A204.1 (cell line): ENCODE measurements around the gene PLCL2.

Experiments used
- FAIRE-seq: peaks from 2 replicates; lab custom pipeline; 2012; peaks lifted over from hg19 to GRCh38; lab: Jason Lieb, UNC

Gene PLCL2

GRCh38 chr3:16884748-16885592 is at the start of gene PLCL2:
TSS of gene PLCL2 (plus strand) at chr3:16884955. CDS start at chr3:16885040, 85 bp downstream.
- no peak for FAIRE-seq

DNA sequence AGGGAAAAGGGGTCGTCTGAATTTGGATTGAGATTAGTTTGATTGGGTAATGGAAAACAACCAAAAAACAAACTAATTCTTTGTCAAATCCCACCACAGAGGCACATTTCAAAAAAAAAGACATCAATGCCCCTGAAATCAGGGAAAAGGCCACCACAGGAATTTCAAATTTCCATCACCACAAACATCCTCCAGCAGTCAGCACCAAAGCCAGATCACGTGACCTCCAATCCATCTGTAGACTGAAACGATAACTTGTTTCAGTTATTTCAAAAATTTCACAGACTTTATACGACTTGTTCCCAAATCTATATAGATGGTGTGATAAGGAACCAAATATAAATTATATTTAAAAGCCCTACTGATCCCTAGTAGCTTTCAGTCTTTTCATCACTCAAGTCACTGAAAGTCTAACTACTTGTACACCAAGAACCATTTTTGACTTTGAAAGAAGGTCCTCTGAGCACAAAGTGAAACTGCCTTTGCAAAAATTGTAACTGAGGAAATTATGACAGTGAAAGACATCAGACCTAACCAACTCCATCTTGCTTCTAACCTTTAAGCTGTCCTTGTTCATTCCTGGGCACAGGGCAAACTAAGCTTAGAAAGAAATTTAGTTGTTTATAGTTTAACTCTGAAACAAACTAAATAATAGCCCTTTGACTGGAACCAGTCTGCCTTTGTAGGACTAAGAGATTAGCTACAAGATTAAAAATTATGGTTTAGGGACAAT is 48.1 kb upstream of the PLCL2 start:
- no peak for FAIRE-seq

DNA sequence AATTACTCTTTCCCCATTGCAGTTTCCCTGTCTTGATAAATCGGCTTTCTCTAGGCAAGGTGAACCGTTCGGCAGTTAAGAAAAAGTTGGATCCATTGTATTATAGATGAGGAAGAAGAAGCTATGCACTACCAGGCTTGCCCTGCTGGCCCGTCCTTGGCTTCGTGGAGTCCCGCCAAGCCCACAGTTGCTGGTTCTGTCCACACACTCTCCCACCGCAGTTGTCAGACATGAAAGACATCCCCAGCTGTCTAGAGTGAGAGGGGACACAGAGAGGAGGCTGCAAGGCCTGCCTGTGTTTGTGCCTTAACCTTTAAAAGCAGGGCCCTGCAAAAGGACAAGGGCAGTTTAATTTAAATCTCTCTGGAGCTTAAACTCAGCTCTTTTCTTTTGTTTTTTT is 47.2 kb upstream of the PLCL2 start:
- FAIRE-seq = no peak

- no peak for FAIRE-seq
These were observed 46.2 kb upstream of the PLCL2 start for GRCh38 chr3:16838561-16838960.

GRCh38 chr3:16839271-16840100 is 45.3 kb upstream of the PLCL2 start:
- FAIRE-seq = no peak

GRCh38 chr3:16840101-16840424 is 44.7 kb upstream of the PLCL2 start:
- FAIRE-seq = no peak

DNA sequence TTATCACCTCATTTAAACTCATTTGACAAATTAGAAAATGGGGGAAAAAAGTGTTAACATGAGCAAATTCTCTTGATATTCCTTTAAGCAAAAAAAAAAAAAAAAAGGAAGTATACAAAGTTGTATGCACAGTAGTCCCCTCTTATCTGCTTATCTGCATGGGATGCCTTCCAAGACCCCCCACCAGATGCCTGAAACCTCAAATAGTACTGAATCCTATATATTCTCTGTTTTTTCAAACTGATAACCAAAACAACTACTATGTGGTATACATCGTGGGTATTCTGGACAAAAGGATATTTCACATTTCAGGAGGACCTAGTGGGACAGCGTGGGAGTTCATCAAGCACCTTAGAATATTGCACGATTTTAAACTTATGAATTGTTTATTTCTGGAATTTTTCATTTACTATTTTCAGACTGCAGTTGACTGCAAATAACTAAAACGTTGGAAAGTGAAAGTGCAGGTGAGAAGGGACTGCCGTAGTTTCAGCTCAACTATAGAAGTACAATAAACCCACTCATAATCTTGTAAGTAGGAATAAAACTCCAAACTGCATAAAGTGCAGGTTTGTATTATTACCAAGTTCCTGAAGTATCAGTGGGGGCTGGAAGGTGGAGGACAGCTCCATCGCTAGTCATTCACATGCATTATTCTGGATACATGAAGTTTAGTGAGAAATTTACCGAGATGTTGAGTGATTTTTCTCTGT is 43.6 kb upstream of the PLCL2 start:
- FAIRE-seq = no peak

GRCh38 chr3:16841904-16842271 is 42.9 kb upstream of the PLCL2 start:
- FAIRE-seq = no peak

DNA sequence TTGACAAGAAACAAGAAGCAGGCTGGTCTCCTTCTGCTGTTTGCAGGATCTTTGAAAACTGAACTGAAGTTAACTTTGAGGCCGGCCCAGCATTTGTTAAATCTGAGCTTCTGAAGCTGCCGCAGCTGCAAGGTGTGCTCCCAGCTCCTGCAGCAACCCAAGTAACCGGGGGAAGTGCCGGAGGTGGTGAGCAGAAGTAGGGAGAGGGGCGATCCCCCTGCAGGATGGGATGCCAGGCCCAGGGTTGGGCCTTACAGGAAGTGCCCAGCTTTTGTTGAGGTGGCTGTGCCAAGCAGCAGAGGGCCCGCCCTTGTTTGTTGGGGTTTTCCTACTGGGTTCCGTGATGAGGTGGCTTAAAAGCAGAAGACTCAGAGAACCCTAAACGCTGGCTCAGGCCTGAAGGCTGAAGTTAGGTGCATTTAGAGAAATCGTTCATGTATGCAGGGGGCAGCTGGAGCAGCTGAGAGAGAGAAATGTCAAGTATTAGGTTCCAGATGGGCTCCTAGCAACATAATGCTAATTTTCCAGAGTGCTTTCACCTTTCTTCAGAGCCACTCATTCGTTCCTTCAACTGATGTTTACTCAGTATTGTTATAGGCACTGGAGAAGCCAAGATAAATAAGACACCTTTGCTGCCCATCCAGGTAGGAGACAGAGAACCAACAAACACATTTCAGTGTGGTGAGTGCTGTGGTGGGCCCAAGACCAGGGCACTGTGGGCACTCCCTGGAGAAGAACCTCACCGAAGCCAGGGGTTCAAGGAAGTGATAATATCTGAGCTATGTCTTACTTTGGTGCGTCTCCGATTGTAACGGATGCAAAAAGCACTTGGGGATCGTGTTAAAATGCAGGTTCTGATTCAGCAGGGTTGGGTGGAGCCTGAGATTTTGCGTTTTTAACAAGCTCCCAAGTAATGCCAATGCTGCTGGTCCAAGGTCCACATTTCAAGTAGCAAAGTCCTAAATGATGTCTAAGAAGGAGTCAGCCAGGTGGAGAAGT is 42.2 kb upstream of the PLCL2 start:
- no peak for FAIRE-seq

DNA sequence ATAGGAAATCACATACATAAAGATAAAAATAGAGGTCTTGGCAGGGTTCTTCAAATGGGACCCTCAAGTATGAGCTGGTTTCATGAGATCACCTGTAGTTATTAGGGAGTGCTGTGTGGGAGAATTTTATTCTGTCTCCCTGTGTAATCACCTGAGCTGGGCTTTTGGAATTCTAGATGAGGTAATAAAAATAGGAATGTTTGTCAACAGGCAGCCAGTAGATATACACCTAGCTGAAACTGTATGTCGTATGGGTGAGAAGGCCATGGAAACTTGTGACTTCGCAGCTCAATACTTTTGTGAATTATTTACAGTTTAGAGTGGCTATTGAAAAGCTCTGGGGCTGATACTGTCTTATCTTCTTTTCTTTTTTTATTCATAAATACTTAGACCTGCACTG is 40.5 kb upstream of the PLCL2 start:
- no peak for FAIRE-seq

DNA sequence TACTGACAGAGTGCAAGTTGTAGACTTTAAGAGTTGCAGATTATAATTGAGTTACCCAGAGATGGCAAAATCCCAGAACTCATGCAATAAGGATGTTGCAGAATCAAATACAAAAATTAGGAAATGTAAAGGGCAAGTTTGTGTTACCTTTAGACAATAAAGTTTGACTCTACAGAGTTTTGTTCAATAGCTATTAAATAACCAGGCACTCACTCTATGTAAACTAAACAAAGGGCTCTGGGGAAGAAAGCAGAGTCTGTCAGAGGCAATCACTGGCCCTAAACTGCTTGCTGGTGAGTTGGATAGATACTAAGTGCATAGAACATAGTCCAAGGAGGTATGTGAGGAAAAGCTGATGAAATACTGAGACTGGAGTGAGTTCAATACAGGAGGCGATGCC is 40.0 kb upstream of the PLCL2 start:
- FAIRE-seq = no peak

DNA sequence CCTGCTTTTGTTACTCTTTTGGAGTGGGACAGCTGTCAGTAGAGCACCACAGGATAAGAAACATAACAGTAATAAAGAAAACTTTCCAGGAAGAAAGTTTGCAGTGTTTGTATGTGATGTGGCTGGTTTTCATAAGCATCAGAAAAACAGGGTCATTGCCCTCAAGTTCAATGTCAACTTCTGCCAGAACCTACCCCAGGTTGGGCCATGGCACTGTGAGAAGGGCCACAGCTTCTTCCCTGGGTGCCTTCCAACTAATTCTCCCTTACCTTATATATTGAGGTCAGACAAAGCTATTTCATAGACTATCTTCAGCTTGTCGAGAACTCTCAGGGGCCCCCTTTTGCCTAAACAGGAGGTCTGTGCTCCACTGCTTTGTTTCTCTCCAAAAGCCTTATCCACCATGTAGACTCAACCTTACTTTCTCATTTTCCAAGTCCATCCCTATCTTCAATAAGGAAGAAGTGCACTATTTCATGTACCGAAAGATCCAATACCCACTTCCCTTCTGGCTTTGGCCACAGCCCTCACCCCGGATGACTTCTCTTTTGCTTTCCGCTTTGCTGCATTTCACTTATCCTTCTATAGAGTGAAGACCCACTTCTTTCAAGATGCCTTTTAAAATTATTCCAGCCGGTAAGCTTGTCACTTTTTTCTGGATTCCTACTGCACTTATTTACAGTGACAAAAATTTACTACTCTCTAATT is 38.2 kb upstream of the PLCL2 start:
- no peak for FAIRE-seq

GRCh38 chr3:16848007-16848406 is 36.7 kb upstream of the PLCL2 start:
- FAIRE-seq = no peak

DNA sequence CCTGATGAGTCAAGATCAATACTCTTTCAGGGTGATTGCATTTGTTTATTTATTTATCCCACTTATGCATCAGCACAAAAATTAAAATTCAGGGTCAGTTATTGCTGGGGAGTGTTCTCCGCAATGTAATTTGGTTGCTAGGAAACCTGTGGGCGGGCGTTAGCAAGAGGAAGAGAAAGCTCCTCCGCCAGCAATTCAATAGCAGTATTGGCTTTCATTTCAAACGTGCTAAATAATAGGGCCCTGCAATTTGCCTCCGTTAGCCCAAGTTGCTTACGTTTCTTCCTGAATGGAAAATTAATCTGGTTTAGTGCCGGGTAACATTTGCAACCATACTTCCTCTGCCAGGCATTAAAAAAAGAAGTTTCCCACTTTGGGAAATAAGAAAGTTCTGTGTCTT is 35.5 kb upstream of the PLCL2 start:
- FAIRE-seq = no peak

- no peak for FAIRE-seq
These were observed 35.0 kb upstream of the PLCL2 start for GRCh38 chr3:16849795-16850194.

GRCh38 chr3:16855497-16855896 is 29.3 kb upstream of the PLCL2 start:
- no peak for FAIRE-seq

- FAIRE-seq = no peak
These were observed 24.5 kb upstream of the PLCL2 start for GRCh38 chr3:16860234-16860633.

DNA sequence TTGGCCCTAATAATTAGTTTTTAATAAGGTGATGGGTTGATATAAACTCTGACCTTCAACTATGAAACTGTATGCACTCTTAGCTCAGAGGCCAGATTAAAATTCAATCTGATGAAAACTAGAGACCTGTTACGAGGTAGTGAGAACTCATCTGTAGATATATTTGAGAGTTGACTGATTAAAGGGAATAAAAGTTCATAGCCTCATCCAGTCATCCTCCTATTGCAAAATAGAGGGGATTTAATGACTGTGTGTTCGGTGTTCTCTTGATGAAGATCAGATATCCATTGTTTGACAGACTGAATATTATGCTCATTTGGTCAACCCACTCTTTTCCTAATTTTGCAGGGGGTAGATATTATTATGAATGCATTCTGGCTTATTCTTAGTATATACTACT is 23.3 kb upstream of the PLCL2 start:
- no peak for FAIRE-seq

DNA sequence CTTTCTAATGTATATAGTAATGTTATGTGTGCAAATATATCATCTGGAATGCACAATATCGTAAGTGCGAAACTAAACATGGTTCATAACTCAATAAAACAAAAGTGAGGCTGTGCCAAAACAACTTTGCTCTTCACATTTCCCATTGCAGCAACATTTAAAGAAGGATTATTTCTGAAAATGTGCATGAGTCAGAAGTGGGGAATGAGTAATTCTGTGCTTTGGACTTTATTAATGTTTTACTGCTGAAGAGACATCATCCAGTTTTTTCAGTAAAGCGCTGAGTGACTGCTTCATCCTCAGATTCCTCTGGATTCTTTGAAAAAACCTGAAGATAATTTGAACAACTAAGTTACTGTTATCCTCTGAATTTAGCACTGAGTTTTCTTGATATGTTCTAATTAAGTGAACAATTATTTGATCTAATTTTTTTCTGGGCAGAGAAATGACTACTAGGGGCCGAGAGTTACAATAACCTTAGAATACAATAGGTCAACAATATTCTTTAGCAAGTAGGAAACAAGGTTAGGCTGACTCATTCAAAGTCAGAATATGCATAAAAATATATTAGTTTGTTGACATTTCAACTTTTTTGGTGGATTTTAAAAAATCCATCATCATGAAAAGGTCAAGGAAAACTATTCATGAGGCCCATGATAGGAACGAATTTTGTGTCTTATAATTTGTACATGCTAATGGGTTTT is 20.0 kb upstream of the PLCL2 start:
- FAIRE-seq = no peak

GRCh38 chr3:16865335-16865734 is 19.4 kb upstream of the PLCL2 start:
- no peak for FAIRE-seq
